GM03348 (cell line): ENCODE data around the gene RP9.
A peak's percentile ranks its signal among the peaks of the same experiment; 100 is the strongest.
"Not testable (repeated sequence)": the region's sequence is repeated elsewhere in the genome, so short reads cannot be mapped to it uniquely, and the experiment has no call there.

Experiments
- DNase-seq: peaks from one replicate; pipeline ENCODE4 v3.0.0; 2012; ENCODE audit warnings: low spot score

The RP9 gene

DNA sequence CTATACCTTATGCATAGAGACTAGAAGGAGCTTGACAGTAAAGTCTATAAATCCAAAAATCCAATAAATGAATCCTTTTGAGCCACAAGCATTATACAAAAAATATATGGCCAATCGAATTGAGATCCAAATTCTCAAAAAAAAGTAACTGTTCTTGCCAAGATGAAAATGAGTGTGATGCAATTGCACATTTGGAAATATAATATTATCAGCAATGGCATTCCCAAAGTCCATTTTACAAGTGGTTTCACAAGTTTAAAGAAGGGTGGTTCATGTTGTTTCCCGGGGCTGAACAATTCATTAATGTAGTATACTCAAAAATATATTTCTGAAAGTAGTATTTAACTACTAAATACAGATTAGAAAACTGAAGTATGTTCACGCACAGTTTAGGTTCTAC lies 7.3 kb downstream of the RP9 start:
- peak; percentile 16 for DNase-seq

DNA sequence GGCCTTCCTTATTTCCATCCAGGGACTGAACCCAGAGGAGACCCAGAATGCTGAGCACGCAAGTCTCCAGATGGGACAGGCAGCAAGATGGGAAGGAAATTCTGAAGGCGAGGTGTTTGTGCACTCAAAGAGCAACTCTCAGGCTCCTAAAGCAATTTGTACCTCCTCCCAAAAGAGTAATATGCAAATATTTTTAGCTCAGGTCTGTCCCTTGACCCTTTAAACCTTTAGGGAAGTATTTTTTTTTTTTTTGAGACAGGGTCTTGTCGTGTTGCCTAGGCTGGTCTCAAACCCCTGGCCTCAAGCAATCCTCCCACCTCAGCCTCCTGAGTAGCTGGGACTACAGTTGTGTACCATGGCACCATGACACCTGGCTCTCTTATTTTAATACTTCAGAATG lies 8.4 kb downstream of the RP9 start:
- DNase-seq, result no peak

DNA sequence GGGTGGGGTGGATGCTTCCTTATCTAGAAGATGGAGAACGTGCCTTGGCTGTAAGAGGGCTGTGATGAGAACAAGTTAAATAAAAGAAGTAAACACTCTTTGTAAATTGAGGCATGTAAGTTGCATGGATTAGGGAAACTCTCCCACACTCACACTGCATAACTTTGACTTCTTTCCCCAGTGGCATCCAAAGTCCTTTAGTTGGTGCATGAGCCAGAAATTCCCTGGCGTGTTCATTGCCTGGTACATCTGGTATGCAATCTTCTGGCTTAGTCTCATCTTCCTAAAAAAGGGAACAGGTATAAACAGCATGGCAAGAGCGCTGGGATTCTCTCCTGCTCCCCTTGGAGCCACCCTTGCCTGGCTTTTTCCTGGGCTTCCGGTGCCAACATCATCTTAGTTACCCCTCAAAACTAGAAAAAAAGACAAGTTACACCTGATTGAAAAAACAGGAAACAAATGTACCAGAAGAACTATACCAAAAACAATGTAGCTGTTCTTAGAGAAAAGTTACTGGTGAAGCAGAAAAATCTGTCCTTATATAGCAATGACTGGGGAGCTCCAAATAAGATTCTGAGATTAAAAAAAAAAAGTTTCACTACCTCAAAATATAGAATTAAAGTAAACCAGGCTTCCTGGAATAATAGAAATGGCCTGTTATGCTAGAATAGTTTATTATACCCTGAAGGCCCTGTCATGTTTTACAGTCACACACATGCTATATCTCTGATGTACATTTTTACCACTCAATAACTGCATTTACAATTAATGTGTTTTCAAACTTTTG lies 9.9 kb downstream of the RP9 start:
- DNase-seq, result no peak

DNA sequence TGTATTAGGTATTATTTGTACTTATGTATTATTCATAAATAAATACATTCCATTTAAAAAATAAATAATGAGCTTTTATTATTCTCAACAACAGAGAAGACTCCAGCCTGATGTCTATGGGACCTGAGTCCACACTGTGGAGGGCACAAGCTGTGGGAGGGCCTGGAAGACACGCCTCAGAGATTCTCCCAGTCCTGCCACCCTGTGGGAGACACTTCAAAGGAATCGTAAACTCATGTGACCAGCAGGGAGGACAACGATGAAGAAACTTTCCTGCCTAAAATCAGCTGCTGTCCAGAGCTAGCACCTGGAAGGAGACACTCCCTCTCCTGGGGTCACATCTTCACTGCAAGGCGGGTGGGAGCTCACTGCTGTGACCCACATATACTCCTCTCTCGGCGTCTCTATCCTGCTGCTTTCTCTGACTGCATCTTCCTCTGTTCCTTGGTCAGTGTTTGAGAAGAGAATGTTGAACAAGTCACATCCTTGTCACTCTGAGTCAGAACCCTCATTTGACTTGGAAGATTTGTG lies 14.4 kb downstream of the RP9 start:
- not testable (repeated sequence) for DNase-seq

DNA sequence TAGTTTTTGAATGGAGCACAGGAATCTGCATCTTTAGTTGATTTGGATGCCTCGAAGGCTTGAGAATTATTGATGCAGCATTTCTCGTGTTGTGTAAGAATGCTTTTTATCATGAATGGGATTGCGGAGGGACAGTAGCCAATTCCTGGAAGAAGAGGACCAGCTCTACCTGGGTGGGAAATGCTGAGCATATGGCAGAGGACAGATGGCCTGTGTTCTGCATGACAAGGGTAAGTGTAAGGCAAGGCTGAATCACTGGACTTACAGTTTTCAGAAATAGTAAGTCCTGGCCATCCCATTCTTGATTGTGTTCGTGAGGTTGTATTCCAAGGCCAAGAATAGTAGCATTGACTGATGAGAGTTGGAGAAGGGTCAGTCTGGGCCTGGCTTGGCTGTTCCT lies 15.9 kb downstream of the RP9 start:
- no peak for DNase-seq

DNA sequence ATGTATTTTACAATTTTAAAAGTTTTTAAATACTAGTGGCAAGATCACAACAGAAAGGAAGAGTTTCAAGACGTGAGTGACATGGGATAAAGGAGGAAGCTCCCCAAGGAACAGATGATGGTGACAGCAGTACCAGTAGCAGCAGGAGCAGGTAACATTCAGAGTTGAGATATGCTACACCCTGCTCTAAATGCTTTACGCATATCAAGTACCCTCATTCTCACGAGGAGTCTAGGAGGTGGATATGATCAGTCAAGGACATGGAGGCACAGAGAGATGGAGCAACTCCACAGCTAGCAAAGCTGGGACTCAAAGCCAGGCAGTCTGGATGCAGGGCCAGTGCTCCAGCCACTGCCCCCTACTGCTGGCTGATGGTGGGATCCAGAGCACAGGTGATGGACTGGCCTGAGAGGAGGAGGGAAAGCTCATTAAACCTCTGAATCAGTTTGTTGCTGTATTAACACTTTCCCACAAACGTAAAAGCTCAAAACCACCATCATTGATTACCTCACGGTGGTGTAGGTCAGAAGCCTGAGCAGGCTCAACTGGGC lies 17.5 kb downstream of the RP9 start:
- DNase-seq, result no peak

DNA sequence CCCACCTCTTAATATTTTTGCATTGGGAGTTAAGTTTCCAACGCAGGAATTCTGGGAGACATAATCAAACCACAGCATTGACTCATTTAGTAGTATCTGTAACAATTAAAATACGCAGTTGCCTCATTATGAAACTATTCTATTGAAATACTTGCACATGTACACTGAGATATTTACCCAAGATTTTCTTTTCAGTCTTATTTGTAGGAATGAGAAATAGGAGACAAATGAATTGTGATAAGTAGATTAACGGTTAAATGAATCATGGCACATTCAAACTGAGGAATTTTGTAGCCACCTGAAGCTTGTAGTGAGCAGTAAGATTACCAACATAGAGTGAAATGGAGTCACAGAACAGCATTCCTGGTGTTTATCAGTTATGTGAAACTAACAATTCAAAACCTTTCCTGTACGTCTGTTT lies 18.1 kb downstream of the RP9 start:
- no peak for DNase-seq

DNA sequence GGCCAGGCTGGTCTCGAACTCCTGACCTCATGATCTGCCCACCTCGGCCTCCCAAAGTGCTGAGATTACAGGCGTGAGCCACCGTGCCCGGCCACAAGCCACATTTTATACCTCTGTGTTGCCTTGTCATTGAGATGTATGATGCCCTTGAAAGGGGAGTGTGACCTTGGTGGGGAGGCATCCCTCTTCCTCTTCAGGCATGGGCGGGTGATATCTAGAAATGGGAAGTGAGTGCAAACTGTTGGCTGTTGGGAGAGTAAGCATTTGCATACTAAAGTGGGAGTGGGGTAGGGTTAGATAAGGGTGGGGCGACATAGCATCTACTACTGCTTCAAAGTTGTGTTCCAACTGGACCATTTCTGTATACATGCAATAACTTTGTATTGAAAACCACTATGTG lies 20.1 kb downstream of the RP9 start:
- no peak for DNase-seq

DNA sequence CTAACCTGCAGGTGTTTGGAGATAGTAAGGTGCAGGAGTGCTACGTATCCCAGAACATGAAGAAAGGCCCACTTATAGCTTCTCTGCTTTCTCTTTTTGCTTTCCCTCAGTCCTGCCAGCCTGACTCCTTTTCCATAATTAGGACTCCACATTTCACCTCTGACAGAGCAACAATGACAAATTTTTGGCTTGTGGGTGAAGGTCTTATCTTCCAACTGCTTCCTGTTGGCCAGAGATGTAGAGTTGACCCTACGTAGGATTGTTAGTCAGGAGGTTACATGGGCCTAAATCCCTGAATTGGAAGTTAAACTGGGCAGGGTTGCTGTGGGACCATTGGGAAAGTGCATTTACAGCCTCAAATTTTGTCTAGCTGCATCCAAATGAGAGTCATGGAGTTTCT lies 21.3 kb downstream of the RP9 start:
- no peak for DNase-seq

DNA sequence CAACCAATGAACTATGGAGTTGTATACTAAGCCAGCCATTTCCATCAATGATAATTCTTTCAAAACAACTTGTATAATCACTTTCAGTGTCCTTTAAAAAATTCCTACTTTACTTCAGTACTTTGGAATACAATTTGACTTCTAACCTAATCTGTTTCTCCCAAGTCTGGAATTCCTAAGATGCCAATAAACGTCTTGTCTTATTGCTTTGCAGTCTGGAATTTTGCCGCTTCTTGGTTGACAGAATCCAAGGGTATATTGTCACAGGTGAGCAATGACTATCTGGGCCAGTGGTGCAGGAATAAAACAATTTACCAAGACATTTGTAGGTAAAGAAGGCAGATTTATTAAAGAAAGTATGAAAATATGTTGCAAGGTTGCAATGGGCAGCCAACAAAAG lies 21.8 kb downstream of the RP9 start:
- no peak for DNase-seq

DNA sequence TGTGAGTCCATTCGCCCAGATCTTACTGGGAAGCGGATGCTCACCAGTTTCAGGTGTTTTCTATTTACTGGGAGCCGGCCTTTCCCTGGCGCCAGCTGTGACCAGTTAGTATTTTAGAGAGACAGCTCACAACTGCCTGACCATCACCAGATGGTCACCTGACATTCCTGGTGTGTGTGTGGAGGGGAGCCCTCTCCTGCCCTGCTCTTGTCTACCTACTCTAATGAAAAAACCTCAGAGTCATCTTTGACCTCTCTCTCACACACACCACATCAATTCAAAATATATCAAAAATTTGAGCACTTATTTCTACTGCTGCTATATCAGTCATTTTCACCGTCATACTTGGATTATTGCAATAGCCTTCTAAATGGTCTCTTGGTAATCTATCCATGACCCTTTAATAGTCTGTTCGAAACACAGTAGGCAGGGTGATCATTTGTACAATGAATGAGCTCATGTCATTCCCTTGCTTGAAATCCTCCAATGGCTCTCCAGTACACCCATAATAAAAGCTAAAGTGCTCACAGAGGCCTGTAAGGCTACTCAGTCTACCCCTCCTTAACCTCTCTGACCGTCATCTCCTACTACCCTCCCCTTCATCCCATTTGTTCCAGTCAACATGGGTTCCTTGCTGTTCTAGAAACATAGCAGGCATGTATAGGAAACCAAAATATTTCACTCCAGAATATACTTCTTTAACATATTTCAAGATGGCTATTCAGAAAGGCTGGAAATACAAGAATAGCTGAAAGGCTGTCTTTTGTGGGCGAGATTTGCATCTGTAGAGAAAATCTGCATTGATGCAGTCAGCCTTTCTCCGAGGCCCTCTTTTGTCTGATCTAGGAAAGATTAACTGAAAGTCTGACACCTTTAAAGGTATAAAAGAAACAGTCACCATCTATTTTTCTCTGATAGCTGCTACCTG lies 29.2 kb downstream of the RP9 start:
- no peak for DNase-seq

DNA sequence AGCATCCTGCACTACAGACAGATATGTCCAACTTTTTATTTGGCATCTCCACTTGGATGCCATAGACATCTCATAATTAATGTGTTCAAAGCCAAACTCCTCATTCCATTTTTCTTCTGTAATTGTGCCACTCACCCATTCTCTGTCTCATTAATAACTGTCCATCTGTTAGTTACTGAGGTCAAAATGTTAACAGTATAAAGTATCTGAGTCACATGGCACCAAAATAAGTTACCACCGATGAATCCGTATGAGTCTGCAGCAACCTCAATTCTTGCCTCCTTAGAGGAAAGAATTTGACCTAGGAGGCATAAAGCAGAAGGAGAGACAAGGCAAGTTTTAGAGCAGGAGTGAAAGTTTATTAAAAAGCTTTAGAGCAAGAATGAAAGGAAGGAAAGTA lies 30.1 kb downstream of the RP9 start:
- DNase-seq, result no peak

DNA sequence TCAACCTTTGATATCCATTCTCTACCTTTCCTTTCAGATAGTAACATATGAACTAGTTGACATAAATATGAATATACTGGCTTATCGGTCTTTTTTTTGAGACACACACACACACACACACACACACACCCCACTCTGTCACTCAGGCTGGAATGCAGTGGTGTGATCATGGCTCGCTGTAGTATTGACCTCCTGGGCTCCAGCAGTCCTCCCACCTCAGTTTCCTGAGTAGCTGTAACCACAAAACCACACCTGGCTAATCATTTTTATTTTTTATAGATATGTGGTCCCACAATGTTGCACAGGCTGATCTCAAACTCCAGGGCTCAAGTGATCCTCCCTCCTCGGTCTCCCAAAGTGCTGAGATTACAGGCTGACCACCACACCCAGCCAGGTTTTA lies 32.5 kb downstream of the RP9 start:
- no peak for DNase-seq

DNA sequence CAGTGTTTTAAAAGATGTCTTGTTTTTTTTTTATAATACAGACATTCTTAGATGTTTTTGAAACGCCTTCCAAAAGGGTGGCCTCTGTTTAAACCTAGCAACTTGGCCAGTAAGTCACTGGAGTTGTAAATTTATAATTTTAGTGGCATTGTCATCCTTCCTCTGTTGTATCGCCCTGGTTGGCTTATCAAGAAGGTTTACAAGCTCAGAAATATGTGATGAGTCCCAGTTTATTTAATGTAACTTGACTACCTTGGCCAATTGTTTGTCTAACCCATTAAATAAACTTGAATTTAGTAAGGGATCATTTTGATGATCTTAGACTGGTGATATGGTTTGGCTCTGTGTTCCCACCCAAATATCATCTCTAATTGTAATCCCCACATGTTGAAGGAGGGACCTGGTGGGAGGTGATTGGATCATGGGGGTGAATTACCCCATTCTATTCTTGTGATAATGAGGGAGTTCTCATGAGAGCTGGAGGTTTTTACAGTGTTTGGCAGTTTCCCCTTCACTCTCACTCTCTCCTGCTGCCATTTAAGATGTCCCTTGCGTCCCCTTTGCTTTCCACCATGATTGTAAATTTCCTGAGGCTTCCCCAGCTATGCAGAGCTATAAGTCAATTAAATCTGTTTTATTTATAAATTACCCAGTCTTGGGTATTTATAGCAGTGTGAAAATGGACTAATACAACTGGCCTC lies 33.2 kb downstream of the RP9 start:
- no peak for DNase-seq

DNA sequence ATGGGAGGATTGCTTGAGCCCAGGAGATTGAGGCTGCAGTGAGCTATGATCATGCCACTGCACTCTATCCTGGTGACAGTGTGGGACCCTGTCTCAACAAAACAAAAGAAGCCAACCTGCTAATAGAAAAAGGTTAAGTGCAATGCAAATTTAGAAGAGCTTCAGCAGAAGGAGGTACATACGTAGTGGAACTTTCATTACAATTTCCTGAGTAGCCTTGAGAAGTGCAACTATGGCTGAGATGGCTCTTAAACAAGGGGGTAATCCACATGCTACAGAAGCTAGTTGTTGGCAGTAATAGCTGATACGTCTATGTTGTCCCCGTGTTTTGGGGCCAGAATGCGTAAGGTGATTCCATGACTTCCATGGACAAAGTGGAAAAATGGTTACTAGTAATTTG lies 36.0 kb downstream of the RP9 start:
- no peak for DNase-seq

DNA sequence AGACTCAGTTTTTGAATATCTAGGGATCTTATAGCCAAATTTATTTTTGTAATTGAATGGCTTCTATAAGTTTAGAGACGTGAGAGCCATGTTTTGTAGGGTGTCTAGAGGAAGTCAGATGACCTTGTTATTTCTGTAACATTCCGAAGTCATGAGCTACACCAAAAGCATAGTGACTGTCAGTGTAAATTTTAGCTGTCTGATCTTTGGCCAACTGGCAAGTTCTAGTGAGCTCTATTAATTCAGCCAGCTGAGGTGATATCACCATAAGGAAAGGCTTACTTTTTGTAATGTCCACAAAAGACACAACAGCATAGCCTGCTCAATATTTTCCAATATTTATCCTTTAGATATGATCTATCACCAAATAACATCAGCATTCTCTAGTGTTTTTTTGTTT lies 36.7 kb downstream of the RP9 start:
- peak; percentile 64 for DNase-seq

DNA sequence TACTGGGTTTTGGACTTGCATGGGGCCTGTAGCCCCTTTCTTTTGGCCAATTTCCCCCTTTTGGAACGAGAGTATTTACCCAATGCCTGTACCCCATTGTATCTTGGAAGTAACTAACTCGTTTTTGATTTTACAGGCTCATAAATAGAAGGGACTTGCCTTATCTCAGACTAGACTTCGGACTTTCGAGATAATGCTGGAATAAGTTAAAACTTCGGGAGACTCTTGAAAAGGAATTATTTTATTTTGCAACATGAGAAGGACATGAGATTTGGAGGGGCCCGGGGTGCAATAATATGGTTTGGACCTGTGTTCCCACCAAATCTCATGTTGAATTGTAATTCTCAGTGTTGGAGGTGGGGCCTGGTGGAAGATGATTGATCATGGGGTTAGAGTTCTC lies 38.4 kb downstream of the RP9 start:
- DNase-seq, result no peak

DNA sequence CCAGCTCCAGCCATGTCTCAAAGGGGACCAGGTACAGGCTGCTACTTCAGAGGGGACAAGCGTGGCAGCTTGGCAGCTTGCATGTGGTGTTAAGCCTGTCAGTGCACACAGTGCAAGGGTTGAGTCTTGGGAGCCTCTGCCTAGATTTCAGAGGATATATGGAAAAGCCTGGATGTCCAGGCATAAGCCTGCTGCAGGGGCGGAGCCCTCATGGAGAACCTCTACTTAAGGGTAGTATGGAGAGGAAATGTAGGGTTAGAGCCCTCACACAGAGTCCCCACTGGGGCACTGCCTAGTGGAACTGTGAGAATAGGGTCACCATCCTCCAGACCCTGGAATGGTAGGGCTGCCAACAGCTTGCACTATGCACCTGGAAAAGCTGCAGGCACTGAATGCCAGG lies 38.9 kb downstream of the RP9 start:
- DNase-seq, result no peak

DNA sequence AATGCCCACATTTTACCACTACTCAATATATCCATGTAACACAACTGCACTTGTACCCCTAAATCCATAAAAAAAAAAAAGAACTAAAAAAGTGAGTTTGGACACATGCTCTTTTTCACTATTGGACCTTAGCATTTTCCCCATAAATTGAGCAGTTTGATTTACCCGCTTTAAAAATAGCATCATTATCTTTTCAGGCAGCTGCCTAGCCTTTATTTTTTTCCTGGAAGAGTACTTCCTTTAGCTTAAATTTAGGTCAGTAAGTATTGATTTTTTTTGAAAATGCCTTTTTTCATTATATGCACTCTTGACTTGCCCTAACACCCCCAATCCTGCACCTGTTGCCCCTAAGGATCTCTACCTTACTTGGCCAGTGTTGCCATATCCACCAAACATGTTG lies 41.3 kb downstream of the RP9 start:
- DNase-seq, result no peak

DNA sequence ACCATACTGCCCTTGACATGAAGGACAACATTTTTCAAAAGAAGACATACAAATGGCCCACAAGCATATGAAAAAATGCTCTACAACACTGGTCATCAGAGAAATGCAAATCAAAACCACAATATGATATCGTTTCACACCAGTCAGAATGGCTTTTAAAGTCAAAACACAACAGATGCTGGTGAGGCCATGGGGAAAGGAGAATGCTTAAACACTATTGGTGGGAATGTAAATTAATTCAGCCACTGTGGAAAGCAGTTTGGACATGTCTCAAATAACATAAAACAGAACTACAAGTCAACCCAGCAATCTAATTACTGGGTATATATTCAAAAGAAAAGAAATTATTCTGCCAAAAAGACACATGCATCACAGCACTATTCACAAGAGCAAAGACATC lies 42.4 kb downstream of the RP9 start:
- DNase-seq, result no peak

DNA sequence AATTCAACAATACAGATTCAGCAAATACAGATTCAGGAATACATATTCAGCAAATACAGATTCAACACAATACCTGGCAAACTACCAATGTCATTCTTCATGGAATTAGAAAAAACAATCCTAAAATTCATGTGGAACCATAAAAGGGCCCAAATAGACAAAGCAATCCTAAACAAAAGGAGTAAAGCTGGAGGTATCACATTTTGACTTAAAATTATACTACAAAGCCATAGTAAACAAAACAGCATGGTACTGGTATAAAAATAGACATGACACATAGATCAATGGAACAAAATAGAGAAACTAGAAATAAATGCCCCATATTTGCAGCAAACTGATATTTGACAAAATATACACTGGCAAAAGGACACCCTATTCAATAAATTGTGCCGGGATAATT lies 43.2 kb downstream of the RP9 start:
- no peak for DNase-seq

DNA sequence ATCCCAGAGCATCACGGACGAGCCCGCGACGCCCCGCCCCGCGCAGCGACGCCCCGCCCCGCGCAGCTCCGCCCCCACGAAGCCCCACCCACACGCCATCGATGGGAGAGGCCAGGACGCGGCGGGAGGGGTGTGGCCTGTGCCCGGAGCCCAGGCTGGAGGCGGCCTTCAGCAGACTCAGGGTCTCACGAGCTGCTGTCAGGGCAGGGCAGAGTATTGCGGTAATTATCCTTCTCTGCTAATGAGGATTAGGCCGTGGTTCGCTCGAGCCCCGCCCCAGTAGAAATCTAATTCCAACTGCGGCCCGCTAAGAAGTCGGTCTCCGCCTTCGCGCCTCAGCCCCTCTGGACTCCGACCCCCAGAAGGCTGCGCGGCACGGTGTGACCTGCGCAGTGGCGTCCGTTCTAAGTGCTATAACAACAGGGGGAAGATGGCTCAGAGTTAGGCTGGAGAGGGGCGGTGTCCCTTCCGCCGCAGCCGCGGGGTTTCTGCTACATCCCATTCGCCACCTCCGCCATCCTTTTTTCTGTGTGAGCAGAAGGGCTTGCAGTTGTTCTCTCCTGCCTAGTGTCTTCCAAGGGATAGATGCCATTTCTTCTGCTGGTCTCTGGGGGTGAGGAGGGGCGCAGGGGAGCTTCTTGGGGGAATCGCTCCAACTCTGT lies 46.3 kb downstream of the RP9 start:
- DNase-seq, result peak; percentile 97
